Subcutaneous preadipocyte (primary cell): ENCODE results near the gene PPP1R1C. TPM values are rescaled to one million over a fixed set of nuclear protein-coding genes. Genes with fewer than 3 reads are reported as not detected.

Source experiments
- small RNA-seq: library from RNA; depleted of rRNA; stranded (forward); fragments of <200 nt; gene quantifications from one replicate; pipeline ENCODE3, GENCODE V24; 2012
- total RNA-seq: library from RNA; depleted of rRNA; stranded (reverse); fragments of >200 nt; gene quantifications from 2 replicates; pipeline ENCODE4 v1.2.3, GENCODE V29; 2012

Gene PPP1R1C, protein sequence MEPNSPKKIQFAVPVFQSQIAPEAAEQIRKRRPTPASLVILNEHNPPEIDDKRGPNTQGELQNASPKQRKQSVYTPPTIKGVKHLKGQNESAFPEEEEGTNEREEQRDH
- not detected in 2 replicates for total RNA-seq

GRCh38 chr2:181985632-181986205 is at the start of gene PPP1R1C:
Gene PPP1R1C, plus strand, starts transcription at chr2:181985853. Its CDS starts 258 bp downstream, at chr2:181986111.

Small RNA genes lying within 50 kb of the gene (small RNA-seq; reads per million reads assigned to genes)
- not detected for gene RNA5SP113

Other genes starting within 250 kb of the PPP1R1C start
- gene ITPRID2, start 94.1 kb upstream of the PPP1R1C start, total RNA-seq, result 44.5 and 86.0 TPM in 2 replicates